Sciatic nerve (tissue), 2 donors: Measurements from ENCODE around the gene DMRTB1. TPM values are rescaled to one million over a fixed set of nuclear protein-coding genes. Genes with fewer than 3 reads are reported as not detected.

ENCODE experiments used
- ATAC-seq: fragments of 200-7000 bp; cut with Tn5 transposase; one replicate; pipeline ENCODE4 v1.9.1; 2020; ENCODE audit warnings: mild to moderate bottlenecking, moderate library complexity
- DNase-seq: peaks from one replicate; pipeline ENCODE4 v3.0.0-alpha.2; 2020; ENCODE audit warnings: low spot score
- intact Hi-C: fragments of 100-400 bp; cut with DNase I; formaldehyde crosslinking; loops from one replicate; pipeline ENCODE4 v1.14.2; 2022
- total RNA-seq: library from RNA; stranded (reverse); fragmentation: NEBNext Ultra II Directional; extraction: Animal tissue kit (Norgen Biotek cat#: 25700); gene quantifications from one replicate; pipeline ENCODE4 v1.2.1, GENCODE V29; 2021
- donor health status: DM: no; HTN: no; CAD: no.
- donor health status: DM: no; HTN: no; CAD: no.

DMRTB1 gene
- total RNA-seq, 1 donor from 2014 or later: not detected

DNA sequence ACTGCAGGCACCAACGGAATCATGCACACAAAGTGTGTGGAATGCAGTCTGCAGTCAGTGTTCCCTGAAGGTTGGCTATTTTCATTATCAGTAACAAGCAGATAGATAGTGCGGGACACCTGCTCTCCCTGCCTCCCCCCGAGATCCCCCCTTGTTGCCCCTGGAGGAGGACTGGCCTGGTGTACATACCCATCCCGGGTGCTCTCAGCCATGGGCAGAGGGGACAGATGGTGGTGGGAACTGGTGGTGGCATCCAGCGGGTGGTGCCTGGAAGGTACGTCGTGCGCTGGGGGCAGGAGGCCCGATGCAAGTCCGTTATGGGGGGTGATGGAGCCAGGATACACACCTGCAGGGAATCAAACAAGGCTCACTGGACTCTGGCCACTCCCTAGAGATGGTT lies 55.2 kb downstream of the DMRTB1 start:
- ATAC-seq: no peak
- intact Hi-C loops: no loop called here
- no peak for DNase-seq

- intact Hi-C loops: no loop called here
Observed at GRCh38 chr1:53516181-53516580, 57.0 kb downstream of the DMRTB1 start.

More at GRCh38 chr1:53516181-53516580, 57.0 kb downstream of the DMRTB1 start:
- ATAC-seq (no peak), DNase-seq (no peak)

Other genes with a start within 250 kb of the DMRTB1 start
- 71.6 TPM for gene CZIB, start 238.8 kb upstream of the DMRTB1 start, total RNA-seq
- 31.7 TPM for gene MAGOH, start 220.9 kb upstream of the DMRTB1 start, total RNA-seq
- gene LRP8, start 131.3 kb upstream of the DMRTB1 start, total RNA-seq: 2.4 TPM